Trophoblast cell (in vitro differentiated cells and primary cell): ENCODE results near the gene C22orf39.
A peak's percentile ranks its signal among the peaks of the same experiment; 100 is the strongest.

Experiments
- DNase-seq, 2 donors: peaks; one replicate each; pipeline ENCODE4 v3.0.0-alpha.2; 2016
- H2AFZ ChIP-seq: 2 replicates; pipeline ENCODE4 v1.6.1; 2013; ENCODE audit warnings: low read length, moderate library complexity, mild to moderate bottlenecking; ENCODE audit not compliant: insufficient read depth, poor library complexity
- H2AK5ac ChIP-seq: 2 replicates; pipeline ENCODE4 v1.6.1; 2013; ENCODE audit warnings: mild to moderate bottlenecking, low read length
- H2BK120ac ChIP-seq: 2 replicates; pipeline ENCODE4 v1.6.1; 2013; ENCODE audit warnings: low read length, mild to moderate bottlenecking, moderate library complexity; ENCODE audit not compliant: insufficient read depth, poor library complexity
- H2BK12ac ChIP-seq: 2 replicates; pipeline ENCODE4 v1.6.1; 2013; ENCODE audit warnings: mild to moderate bottlenecking, low read length, moderate library complexity
- H2BK5ac ChIP-seq: 2 replicates; pipeline ENCODE4 v1.6.1; 2013; ENCODE audit warnings: low read length, low read depth, moderate library complexity, mild to moderate bottlenecking; ENCODE audit not compliant: poor library complexity
- H3K14ac ChIP-seq: 2 replicates; pipeline ENCODE4 v1.6.1; 2013; ENCODE audit warnings: mild to moderate bottlenecking, low read length
- H3K18ac ChIP-seq: 2 replicates; pipeline ENCODE4 v1.6.1; 2013; ENCODE audit warnings: mild to moderate bottlenecking, low read length
- H3K23ac ChIP-seq: 2 replicates; pipeline ENCODE4 v1.6.1; 2013; ENCODE audit warnings: low read length
- H3K27ac ChIP-seq: 2 replicates; pipeline ENCODE4 v1.5.1; 2013; ENCODE audit warnings: low read depth, mild to moderate bottlenecking, inconsistent platforms, low read length, moderate library complexity
- H3K27me3 ChIP-seq: 2 replicates; pipeline ENCODE4 v1.6.1; 2013; ENCODE audit warnings: inconsistent platforms, mild to moderate bottlenecking, low read length, moderate library complexity; ENCODE audit not compliant: insufficient read depth
- H3K36me3 ChIP-seq, 2 experiments: 1 replicate in 1 of 2; 2 replicates in 1 of 2; pipeline ENCODE4 v1.6.1; 2013; ENCODE audit warnings: low read length in 2 of 2, mild to moderate bottlenecking in 2 of 2, moderate library complexity in 1 of 2; ENCODE audit not compliant: insufficient read depth in 2 of 2, control insufficient read depth in 1 of 2
- H3K4ac ChIP-seq: 2 replicates; pipeline ENCODE4 v1.6.1; 2013; ENCODE audit warnings: low read depth, mild to moderate bottlenecking, low read length, moderate library complexity
- H3K4me1 ChIP-seq, 2 experiments: 1 replicate in 1 of 2; 2 replicates in 1 of 2; pipeline ENCODE4 v1.6.1; 2013; ENCODE audit warnings: low read length in 2 of 2, mild to moderate bottlenecking in 2 of 2, moderate library complexity in 1 of 2; ENCODE audit not compliant: insufficient read depth in 2 of 2, control insufficient read depth in 1 of 2
- H3K4me2 ChIP-seq: 2 replicates; pipeline ENCODE4 v1.6.1; 2013; ENCODE audit warnings: inconsistent platforms, mild to moderate bottlenecking, low read length, moderate library complexity
- H3K4me3 ChIP-seq: 2 replicates; pipeline ENCODE4 v1.5.1; 2013; ENCODE audit warnings: mild to moderate bottlenecking, low read depth, low read length, inconsistent platforms
- H3K79me1 ChIP-seq: one replicate; pipeline ENCODE4 v1.6.1; 2013; ENCODE audit warnings: low read length
- H3K79me2 ChIP-seq: 2 replicates; pipeline ENCODE4 v1.6.1; 2013; ENCODE audit warnings: low read length, mild to moderate bottlenecking; ENCODE audit not compliant: control insufficient read depth, insufficient read depth, poor library complexity
- H3K9ac ChIP-seq: 2 replicates; pipeline ENCODE4 v1.6.1; 2013; ENCODE audit warnings: mild to moderate bottlenecking, low read length
- H3K9me3 ChIP-seq: 2 replicates; pipeline ENCODE4 v1.6.1; 2013; ENCODE audit warnings: low read depth, mild to moderate bottlenecking, control low read depth, inconsistent platforms, low read length; ENCODE audit not compliant: insufficient read depth
- H4K12ac ChIP-seq: 2 replicates; pipeline ENCODE4 v1.6.1; 2013; ENCODE audit warnings: low read depth, mild to moderate bottlenecking, low read length, moderate library complexity
- H4K8ac ChIP-seq: 2 replicates; pipeline ENCODE4 v1.6.1; 2013; ENCODE audit warnings: low read depth, mild to moderate bottlenecking, low read length, moderate library complexity
- H4K91ac ChIP-seq: one replicate; pipeline ENCODE4 v1.6.1; 2013; ENCODE audit warnings: low read depth, mild to moderate bottlenecking, low read length, moderate library complexity
- WGBS: extraction: QIAGEN DNeasy Blood & Tissue Kit; methylation state at CpG from one replicate; pipeline ENCODE4 v1.1.7; 2013; ENCODE audit warnings: missing lambda C conversion rate; ENCODE audit not compliant: insufficient read length, insufficient coverage; ENCODE audit errors: extremely low coverage; 5-methylcytosine and 5-hydroxymethylcytosine counted together

Gene C22orf39

DNA sequence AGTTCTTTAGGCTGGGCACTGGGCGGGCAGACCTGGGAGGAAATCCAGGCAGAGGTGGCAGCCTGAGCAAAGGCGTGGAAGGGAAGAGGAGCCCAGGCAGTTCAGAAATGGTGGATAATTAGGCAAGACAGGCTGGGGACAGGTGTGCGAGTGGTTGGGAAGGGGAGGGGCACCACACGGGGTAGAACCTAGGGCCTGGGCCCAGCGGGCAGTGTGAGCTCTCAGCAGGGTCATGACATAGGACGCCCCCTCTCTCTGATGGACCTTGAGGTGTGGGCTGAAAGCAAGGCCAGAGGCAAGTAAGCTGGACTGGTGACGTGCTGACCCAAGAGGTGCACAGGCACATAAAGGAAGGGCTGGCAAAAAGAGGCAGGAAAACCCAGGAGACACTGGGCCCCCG lies 24.7 kb upstream of the C22orf39 start:
- H3K4ac ChIP-seq: no peak overlapping the region
- H3K9ac ChIP-seq: no peak overlapping the region
- no peak overlapping the region for H4K12ac ChIP-seq
- no peaks in the 10 kb centered on the region for H3K9me3 ChIP-seq
- no peaks in the 10 kb centered on the region for H3K27me3 ChIP-seq
- no peak overlapping the region for H2BK12ac ChIP-seq
- no peak overlapping the region for H2BK5ac ChIP-seq
- no peak overlapping the region for H3K4me3 ChIP-seq
- H3K79me1 ChIP-seq: no peaks in the 10 kb centered on the region
- H4K91ac ChIP-seq: no peak overlapping the region
- peaks cover 69 to 75% of the 10 kb centered on the region in 2 experiments for H3K36me3 ChIP-seq
- H3K18ac ChIP-seq: no peak overlapping the region
- no peak overlapping the region for H2AK5ac ChIP-seq
- no peak overlapping the region for H4K8ac ChIP-seq
- H3K79me2 ChIP-seq: peaks cover 2% of the 10 kb centered on the region
- no peak overlapping the region for H3K14ac ChIP-seq
- H3K23ac ChIP-seq: no peak overlapping the region
- no peak overlapping the region for H2AFZ ChIP-seq
- no peak overlapping the region for H3K27ac ChIP-seq
- no peaks in the 10 kb centered on the region for H3K4me1 ChIP-seq
- DNase-seq: no peak
- no peak overlapping the region for H3K4me2 ChIP-seq
- no CpG with 5 or more reads among the region's 8 CpGs for WGBS
- no peak overlapping the region for H2BK120ac ChIP-seq

- Histone ChIP-seq H3K79me1 (no peaks in the 10 kb centered on the region), H3K36me3 (peaks cover 75 to 82% of the 10 kb centered on the region in 2 experiments), H3K4me3 (no peak overlapping the region), H4K91ac (no peak overlapping the region), H2BK120ac (no peak overlapping the region), H3K27ac (no peak overlapping the region), H2AFZ (no peak overlapping the region), H4K12ac (no peak overlapping the region), H3K14ac (no peak overlapping the region), H3K9me3 (no peaks in the 10 kb centered on the region), H3K27me3 (no peaks in the 10 kb centered on the region), H2BK12ac (no peak overlapping the region), H2AK5ac (no peak overlapping the region), H3K4me2 (no peak overlapping the region), H3K79me2 (peaks cover 2% of the 10 kb centered on the region), H3K4me1 (no peaks in the 10 kb centered on the region), H3K4ac (no peak overlapping the region), H3K23ac (no peak overlapping the region), H4K8ac (no peak overlapping the region), H3K18ac (no peak overlapping the region), H2BK5ac (no peak overlapping the region), H3K9ac (no peak overlapping the region)
- WGBS: no CpG with 5 or more reads among the region's 11 CpGs
- no peak for DNase-seq
Observed at GRCh38 chr22:19471572-19471971, 24.1 kb upstream of the C22orf39 start.

DNA sequence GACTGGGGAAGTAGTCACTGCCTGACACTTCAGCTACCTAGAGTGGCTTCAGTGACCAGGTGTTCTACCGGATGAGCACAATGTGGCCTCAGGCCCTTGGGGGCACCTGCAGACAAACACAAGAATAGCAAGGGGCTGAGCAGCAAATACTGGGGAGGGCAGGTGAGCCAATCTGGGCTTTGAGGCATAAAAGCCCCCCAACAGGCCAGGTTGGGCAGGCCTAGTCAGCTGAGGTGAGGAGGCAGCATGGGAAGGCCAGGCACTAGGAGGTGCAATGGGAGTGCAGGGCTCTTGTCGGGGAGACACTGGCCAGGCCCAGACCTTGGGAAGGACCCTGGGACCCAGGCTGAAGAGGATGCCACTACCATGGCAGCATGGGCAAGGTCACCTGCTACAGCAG lies 22.5 kb upstream of the C22orf39 start:
- Histone ChIP-seq H3K4me3 (no peak overlapping the region), H3K18ac (no peak overlapping the region), H4K91ac (no peak overlapping the region), H4K12ac (no peak overlapping the region), H3K9me3 (no peaks in the 10 kb centered on the region), H3K23ac (no peak overlapping the region), H3K79me2 (no peaks in the 10 kb centered on the region), H3K79me1 (no peaks in the 10 kb centered on the region), H3K4me1 (peaks cover 0 to 1% of the 10 kb centered on the region in 2 experiments), H4K8ac (no peak overlapping the region), H2BK120ac (no peak overlapping the region), H3K4me2 (no peak overlapping the region), H3K9ac (no peak overlapping the region), H3K14ac (no peak overlapping the region), H3K27ac (no peak overlapping the region), H2AK5ac (no peak overlapping the region), H2AFZ (no peak overlapping the region), H2BK5ac (no peak overlapping the region), H3K36me3 (peaks cover 79 to 87% of the 10 kb centered on the region in 2 experiments), H3K4ac (no peak overlapping the region), H3K27me3 (no peaks in the 10 kb centered on the region), H2BK12ac (no peak overlapping the region)
- DNase-seq: no peak
- no CpG with 5 or more reads among the region's 2 CpGs for WGBS

DNA sequence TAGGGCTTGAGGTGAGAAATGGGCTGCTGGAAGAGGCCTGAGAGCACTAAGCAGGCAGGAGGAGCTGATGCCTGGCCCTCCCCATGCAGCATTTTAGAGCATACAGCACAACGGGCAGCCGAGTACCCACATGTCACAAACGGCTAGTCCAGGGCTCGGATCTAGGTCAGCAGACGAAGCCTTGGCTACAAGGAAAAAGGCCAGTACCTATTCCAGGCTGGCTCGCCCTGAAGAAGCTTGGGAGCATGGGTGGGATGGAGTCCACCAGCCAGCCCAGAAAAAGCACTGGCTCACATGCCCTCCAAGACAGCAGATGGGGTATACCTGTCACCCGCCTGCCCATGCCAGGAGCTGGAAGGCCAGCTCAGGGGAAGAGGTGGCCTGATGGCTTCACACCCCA lies 21.9 kb upstream of the C22orf39 start:
- H3K27ac ChIP-seq: no peak overlapping the region
- no peaks in the 10 kb centered on the region for H3K27me3 ChIP-seq
- H4K8ac ChIP-seq: no peak overlapping the region
- H3K9ac ChIP-seq: no peak overlapping the region
- H3K14ac ChIP-seq: no peak overlapping the region
- H3K79me1 ChIP-seq: no peaks in the 10 kb centered on the region
- H3K23ac ChIP-seq: no peak overlapping the region
- no peak overlapping the region for H3K4me2 ChIP-seq
- peak overlapping the region; percentile 6 for H3K4me3 ChIP-seq
- H2AK5ac ChIP-seq: no peak overlapping the region
- no peaks in the 10 kb centered on the region for H3K79me2 ChIP-seq
- H2BK5ac ChIP-seq: no peak overlapping the region
- H4K12ac ChIP-seq: no peak overlapping the region
- no peak overlapping the region for H3K18ac ChIP-seq
- no peak overlapping the region for H2BK120ac ChIP-seq
- H3K4ac ChIP-seq: no peak overlapping the region
- no peak overlapping the region for H2AFZ ChIP-seq
- no peak for DNase-seq
- peaks cover 3 to 7% of the 10 kb centered on the region in 2 experiments for H3K4me1 ChIP-seq
- no CpG with 5 or more reads among the region's 7 CpGs for WGBS
- no peak overlapping the region for H2BK12ac ChIP-seq
- no peak overlapping the region for H4K91ac ChIP-seq
- H3K36me3 ChIP-seq: peaks cover 75 to 86% of the 10 kb centered on the region in 2 experiments
- H3K9me3 ChIP-seq: no peaks in the 10 kb centered on the region
